AG10803 (cell line): ENCODE results near the gene CRKL.
A peak's percentile ranks its signal among the peaks of the same experiment; 100 is the strongest.

ENCODE experiments used
- DNase-seq: peaks from one replicate; pipeline ENCODE4 v3.0.0; 2010; ENCODE audit warnings: low read depth
- H3K4me3 ChIP-seq: 2 replicates; pipeline ENCODE4 v1.5.1; 2011; ENCODE audit warnings: mild to moderate bottlenecking, low read length, control low read depth
- TF ChIP-seq, protein P1 (sequence below): conservative IDR thresholded peaks from 2 replicates; pipeline ENCODE4 v1.5.1; 2011; ENCODE audit warnings: mild to moderate bottlenecking, low read length, control low read depth, inconsistent platforms

CRKL gene

DNA sequence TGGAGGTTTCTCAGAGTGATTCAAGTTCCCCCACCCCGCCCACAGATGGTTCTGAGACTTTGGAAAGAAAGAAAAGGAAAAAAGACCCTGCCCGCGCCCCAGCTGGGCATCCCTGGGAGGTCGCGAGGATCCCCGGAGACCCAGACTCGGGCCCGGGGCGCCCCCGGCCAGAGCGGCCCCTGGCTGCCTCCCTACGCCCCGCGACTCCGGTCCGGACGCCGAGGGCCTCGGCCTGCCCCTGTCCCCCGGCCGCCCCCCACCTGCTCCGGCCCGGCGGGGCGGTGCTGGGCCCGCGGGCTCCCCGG lies 47.5 kb downstream of the CRKL start:
- peak overlapping the region; percentile 9; the same call in 1 of the 2 replicates for H3K4me3 ChIP-seq
- DNase-seq, result no peak
- TF ChIP-seq, protein P1, sequence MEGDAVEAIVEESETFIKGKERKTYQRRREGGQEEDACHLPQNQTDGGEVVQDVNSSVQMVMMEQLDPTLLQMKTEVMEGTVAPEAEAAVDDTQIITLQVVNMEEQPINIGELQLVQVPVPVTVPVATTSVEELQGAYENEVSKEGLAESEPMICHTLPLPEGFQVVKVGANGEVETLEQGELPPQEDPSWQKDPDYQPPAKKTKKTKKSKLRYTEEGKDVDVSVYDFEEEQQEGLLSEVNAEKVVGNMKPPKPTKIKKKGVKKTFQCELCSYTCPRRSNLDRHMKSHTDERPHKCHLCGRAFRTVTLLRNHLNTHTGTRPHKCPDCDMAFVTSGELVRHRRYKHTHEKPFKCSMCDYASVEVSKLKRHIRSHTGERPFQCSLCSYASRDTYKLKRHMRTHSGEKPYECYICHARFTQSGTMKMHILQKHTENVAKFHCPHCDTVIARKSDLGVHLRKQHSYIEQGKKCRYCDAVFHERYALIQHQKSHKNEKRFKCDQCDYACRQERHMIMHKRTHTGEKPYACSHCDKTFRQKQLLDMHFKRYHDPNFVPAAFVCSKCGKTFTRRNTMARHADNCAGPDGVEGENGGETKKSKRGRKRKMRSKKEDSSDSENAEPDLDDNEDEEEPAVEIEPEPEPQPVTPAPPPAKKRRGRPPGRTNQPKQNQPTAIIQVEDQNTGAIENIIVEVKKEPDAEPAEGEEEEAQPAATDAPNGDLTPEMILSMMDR, result no peak

DNA sequence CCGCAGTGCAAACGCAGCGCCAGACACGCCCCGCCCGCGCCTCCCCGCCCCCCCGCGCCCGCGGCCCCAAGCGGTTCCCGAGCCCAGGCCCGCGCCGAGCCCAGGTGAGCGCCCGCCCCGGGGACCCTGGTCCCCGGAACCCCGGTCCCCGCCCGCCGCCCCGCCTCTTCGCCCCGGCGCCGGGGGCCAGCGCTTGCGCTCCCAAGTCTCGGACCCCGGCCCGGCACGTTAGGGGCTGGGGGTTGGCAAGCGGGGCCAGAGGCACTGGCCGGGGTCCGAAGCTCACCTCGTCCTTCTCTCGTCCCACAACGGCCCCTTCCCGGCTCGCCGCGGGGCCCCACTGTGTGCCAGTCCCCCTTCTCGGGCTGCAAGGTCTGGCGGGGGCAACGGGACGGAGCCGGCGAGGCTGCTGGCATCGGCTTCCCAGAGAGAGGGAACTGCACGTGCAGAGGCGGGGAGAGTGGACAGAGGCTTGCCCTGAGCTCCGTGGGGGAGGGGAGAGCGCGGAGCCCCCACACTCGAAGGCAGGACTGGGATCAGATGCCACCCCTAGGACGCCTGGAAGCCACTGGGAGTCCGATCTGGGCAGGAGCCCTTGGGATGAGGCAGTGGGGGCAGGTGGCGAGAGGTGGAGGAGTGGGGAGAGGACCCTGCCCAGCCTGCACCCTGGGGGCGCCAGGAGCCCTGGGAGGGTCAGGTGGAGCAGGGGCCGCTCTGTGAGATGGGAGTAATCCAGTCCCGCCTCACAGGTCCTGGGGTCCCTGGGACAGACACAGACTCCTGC lies 48.1 kb downstream of the CRKL start:
- TF ChIP-seq, protein P1, result no peak
- no peak for DNase-seq
- H3K4me3 ChIP-seq, result peak overlapping the region; percentile 20; the same call in 1 of the 2 replicates

DNA sequence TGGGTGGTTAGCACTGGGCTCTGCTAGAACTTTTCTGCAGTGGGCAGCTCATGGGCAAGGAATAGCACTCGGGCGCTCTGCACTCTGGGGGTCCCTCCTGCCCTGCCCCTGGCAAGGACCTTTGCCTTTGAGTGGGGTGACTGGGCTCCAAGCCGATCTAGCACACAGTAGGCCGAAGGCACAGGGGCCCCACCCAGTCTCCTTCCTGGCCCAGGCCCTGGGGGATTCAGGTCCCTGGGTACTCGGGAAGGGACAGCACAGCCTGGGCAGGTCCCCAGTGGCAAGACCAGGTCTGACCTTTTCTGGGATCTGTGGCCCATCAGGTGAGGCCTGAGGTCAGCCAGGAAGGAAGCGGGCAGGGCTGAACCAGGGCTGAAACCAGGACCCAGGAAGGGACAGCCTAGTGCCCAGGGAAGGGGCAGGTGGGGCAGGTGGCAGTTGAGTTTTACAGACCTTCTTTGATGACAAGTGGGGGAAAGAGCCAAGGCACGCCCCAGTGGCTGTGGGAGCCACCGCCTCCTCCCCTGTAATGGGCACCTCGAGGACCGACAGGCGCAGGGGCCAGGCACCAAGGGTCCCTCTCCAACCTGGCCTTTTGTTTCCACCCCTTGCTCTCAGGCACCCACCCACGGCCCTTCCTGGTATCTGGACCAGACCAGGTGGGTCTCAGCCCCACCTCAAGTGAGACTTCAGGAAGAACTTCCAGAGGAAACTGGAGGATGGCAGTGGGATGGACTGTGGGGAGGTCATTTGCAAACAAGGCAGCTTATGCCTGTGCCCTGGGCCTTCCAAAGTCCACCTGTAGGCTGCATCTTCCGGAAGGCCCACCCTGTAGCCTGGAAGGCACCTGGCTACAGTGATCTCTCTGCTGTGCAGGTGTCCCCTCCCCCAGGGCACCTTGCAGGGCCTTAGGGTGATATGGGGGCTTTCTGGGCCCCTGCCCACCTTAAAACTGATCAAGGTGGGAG lies 49.0 kb downstream of the CRKL start:
- no peak for DNase-seq
- no peak overlapping the region for H3K4me3 ChIP-seq
- TF ChIP-seq, protein P1, result no peak

DNA sequence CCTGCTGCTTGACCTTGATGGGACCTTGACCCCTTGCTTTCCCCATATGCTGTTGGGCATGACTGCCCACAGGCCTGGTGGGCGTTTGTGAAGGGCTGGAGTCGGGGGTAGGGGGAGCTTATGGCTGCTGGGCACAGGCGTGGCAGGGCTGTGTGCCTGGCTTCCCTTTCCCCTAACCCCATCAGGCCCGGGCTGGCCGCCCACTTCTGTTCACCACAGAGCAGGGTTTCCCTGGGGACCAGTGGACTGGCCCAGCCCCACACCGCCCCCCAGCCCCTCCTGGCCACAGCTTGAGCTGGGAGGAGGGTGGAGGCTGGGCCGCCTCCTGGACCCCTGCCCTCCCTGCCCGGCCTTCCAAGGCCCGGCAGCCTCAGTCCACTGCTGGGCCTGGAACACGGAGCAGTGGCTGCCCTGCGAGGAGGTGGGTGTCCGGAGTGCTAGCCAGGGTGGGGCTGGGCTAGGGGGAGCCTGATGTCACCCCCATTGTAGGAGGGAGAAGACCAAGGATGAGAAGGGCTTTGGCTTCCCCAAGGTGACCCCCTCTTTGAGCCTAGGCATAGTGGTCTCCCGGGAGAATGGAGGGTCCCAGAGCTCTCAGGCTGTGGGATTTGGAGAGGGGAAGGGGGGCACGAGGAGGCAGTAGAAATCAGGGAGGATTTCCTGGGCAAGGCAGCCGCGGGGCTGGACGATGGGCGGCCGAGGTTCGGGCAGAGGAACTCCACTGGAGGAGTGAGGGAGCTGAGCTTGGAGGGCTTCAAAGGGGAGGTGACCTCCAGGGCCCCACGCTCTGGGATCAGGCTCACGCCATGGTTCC lies 49.9 kb downstream of the CRKL start, which contains the start of gene AIFM3:
AIFM3 (plus strand) TSS at position 373 of the 814 bp plus-strand sequence. CDS start 690 bp downstream, outside the sequence.
- H3K4me3 ChIP-seq, result no peak within 1 kb of the TSS
- TF ChIP-seq, protein P1, result no peak
- DNase-seq, result no peak

DNA sequence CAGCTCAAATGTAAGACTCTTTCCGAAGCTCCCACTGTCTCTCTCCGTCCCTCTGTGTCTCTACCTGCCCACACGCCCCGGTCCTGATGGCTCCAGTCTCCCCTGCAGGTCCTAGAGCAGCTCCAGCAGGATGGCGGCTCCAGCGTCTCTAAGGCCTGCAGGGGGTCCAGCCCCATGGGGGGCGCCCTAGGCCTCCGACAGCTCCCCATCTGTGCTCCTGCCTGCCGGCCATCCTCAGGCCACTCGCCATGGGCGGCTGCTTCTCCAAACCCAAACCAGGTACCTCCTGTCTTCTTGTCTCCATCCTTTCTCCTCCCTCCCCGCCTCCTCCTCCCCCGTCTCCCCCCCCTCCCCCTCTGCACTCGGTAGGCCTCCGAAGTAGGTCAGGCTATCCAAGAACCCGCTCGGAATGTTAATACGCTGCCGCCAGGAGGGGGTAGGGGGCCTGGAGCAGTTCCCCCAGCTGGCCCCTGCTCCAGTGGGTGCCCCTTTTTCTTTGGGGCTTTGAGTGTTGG lies 50.5 kb downstream of the CRKL start:
- no peak overlapping the region for H3K4me3 ChIP-seq
- TF ChIP-seq, protein P1, result no peak
- DNase-seq, result no peak

DNA sequence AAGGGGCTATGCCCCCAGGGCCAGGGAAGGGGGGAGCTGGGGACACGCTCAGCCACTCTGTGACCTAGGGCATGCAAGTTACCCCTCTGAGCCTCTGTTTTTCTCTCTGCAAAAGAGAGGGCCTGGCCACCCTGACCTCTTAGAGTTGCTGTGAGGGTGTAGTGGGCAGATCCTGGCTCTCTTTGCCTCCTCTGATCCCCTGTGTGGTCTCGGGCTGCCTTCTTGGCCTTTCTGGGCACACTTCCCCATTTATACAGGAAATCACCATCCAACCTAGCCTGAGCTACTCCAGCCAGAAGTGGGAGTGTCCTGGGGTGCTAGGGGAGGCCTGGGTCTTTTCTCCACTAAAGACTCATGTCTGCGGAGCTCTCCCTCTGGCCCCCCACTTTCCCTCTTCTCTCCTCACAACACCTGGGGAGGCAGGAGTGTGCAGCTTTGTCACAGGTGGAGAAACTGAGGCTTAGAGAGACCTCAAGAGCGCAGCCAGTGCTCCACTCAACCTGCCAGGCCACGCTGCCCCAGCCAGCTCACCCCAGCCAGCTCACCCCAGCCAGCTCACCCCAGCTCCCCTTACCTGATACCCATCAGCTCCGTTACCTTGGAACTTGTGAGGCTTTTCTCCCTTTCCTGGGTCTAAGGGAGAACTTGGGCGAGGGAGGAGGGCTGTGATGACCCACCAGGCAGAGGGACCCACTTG lies 51.2 kb downstream of the CRKL start:
- TF ChIP-seq, protein P1, result no peak
- DNase-seq, result no peak
- no peak overlapping the region for H3K4me3 ChIP-seq
